NCI-H1105 treated with DMSO at 0.1 percent for 48 hours (cell line): ENCODE results near the gene FAM13C.

Experiments used
- DNase-seq: peaks from one replicate; lab custom pipeline; 2025; lab: John Stamatoyannopoulos, UW

The FAM13C gene

GRCh38 chr10:59315465-59315864, 46.9 kb downstream of the FAM13C start:
- DNase-seq, result no peak

- no peak for DNase-seq
Observed at GRCh38 chr10:59314268-59314667, 48.1 kb downstream of the FAM13C start.

GRCh38 chr10:59312247-59312646, 50.1 kb downstream of the FAM13C start:
- DNase-seq, result no peak

GRCh38 chr10:59311025-59311424, 51.3 kb downstream of the FAM13C start:
- no peak for DNase-seq

GRCh38 chr10:59310324-59310914, 51.9 kb downstream of the FAM13C start:
- no peak for DNase-seq

- DNase-seq, result no peak
Observed at GRCh38 chr10:59304521-59305097, 57.7 kb downstream of the FAM13C start.

- no peak for DNase-seq
Observed at GRCh38 chr10:59303018-59303417, 59.3 kb downstream of the FAM13C start.

- no peak for DNase-seq
Observed at GRCh38 chr10:59302381-59302780, 60.0 kb downstream of the FAM13C start.

- no peak for DNase-seq
Observed at GRCh38 chr10:59301067-59301754, 61.1 kb downstream of the FAM13C start.

- DNase-seq, result no peak
Observed at GRCh38 chr10:59300386-59300785, 62.0 kb downstream of the FAM13C start.

- DNase-seq, result no peak
Observed at GRCh38 chr10:59299933-59300332, 62.4 kb downstream of the FAM13C start.

- no peak for DNase-seq
Observed at GRCh38 chr10:59290448-59290847, 71.9 kb downstream of the FAM13C start.

GRCh38 chr10:59289853-59290252, 72.5 kb downstream of the FAM13C start:
- DNase-seq, result no peak

- DNase-seq, result no peak
Observed at GRCh38 chr10:59287587-59288255, 74.6 kb downstream of the FAM13C start.

GRCh38 chr10:59285848-59286247, 76.5 kb downstream of the FAM13C start:
- no peak for DNase-seq

GRCh38 chr10:59285073-59285472, 77.3 kb downstream of the FAM13C start:
- no peak for DNase-seq

GRCh38 chr10:59284118-59284975, 78.0 kb downstream of the FAM13C start:
- no peak for DNase-seq

- no peak for DNase-seq
Observed at GRCh38 chr10:59283456-59284091, 78.8 kb downstream of the FAM13C start.

GRCh38 chr10:59281861-59282260, 80.5 kb downstream of the FAM13C start:
- no peak for DNase-seq

- DNase-seq, result no peak
Observed at GRCh38 chr10:59279991-59280505, 82.3 kb downstream of the FAM13C start.

GRCh38 chr10:59279476-59279875, 82.9 kb downstream of the FAM13C start:
- DNase-seq, result no peak
